HG03457 (cell line): ENCODE data around the gene GRAMD1B.
"Not testable (repeated sequence)": the region's sequence is repeated elsewhere in the genome, so short reads cannot be mapped to it uniquely, and the experiment has no call there.

ENCODE experiments used
- ATAC-seq: cut with Tn5 transposase; IDR thresholded peaks from one replicate; pipeline ENCODE4 v1.9.1; 2021; ENCODE audit warnings: moderate number of reproducible peaks; ENCODE audit not compliant: unreplicated experiment

GRAMD1B gene

GRCh38 chr11:123562158-123562557, 132.1 kb downstream of the GRAMD1B start:
- no peak for ATAC-seq

GRCh38 chr11:123562829-123563228, 132.8 kb downstream of the GRAMD1B start:
- no peak for ATAC-seq

- ATAC-seq = no peak
Measured at GRCh38 chr11:123564221-123564620, 134.2 kb downstream of the GRAMD1B start.

- ATAC-seq = no peak
Measured at GRCh38 chr11:123566852-123567251, 136.8 kb downstream of the GRAMD1B start.

GRCh38 chr11:123567466-123567865, 137.4 kb downstream of the GRAMD1B start:
- ATAC-seq = no peak

- ATAC-seq = no peak
Measured at GRCh38 chr11:123568367-123568870, 138.3 kb downstream of the GRAMD1B start.

- no peak for ATAC-seq
Measured at GRCh38 chr11:123569393-123569792, 139.3 kb downstream of the GRAMD1B start.

- ATAC-seq = no peak
Measured at GRCh38 chr11:123570939-123571580, 141.0 kb downstream of the GRAMD1B start.

GRCh38 chr11:123572791-123573190, 142.7 kb downstream of the GRAMD1B start:
- ATAC-seq = not testable (repeated sequence)

- ATAC-seq = no peak
Measured at GRCh38 chr11:123573286-123573685, 143.2 kb downstream of the GRAMD1B start.

GRCh38 chr11:123575441-123575840, 145.4 kb downstream of the GRAMD1B start:
- ATAC-seq = no peak

- ATAC-seq = no peak
Measured at GRCh38 chr11:123576082-123576481, 146.0 kb downstream of the GRAMD1B start.

- no peak for ATAC-seq
Measured at GRCh38 chr11:123576501-123576900, 146.4 kb downstream of the GRAMD1B start.

- no peak for ATAC-seq
Measured at GRCh38 chr11:123577081-123577598, 147.1 kb downstream of the GRAMD1B start.

- ATAC-seq = no peak
Measured at GRCh38 chr11:123578778-123579481, 148.9 kb downstream of the GRAMD1B start.

- ATAC-seq = no peak
Measured at GRCh38 chr11:123579482-123579812, 149.4 kb downstream of the GRAMD1B start.

GRCh38 chr11:123580137-123580536, 150.1 kb downstream of the GRAMD1B start:
- no peak for ATAC-seq

- no peak for ATAC-seq
Measured at GRCh38 chr11:123580557-123581275, 150.6 kb downstream of the GRAMD1B start.

GRCh38 chr11:123581651-123582399, 151.8 kb downstream of the GRAMD1B start:
- ATAC-seq = no peak

GRCh38 chr11:123582992-123583504, 153.0 kb downstream of the GRAMD1B start:
- ATAC-seq = no peak

- ATAC-seq = no peak
Measured at GRCh38 chr11:123584186-123584585, 154.1 kb downstream of the GRAMD1B start.
